ENCODE measurements around the gene OARD1.
"Not testable (repeated sequence)": the region's sequence is repeated elsewhere in the genome, so short reads cannot be mapped to it uniquely, and the experiment has no call there.

The OARD1 gene, protein sequence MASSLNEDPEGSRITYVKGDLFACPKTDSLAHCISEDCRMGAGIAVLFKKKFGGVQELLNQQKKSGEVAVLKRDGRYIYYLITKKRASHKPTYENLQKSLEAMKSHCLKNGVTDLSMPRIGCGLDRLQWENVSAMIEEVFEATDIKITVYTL

DNA sequence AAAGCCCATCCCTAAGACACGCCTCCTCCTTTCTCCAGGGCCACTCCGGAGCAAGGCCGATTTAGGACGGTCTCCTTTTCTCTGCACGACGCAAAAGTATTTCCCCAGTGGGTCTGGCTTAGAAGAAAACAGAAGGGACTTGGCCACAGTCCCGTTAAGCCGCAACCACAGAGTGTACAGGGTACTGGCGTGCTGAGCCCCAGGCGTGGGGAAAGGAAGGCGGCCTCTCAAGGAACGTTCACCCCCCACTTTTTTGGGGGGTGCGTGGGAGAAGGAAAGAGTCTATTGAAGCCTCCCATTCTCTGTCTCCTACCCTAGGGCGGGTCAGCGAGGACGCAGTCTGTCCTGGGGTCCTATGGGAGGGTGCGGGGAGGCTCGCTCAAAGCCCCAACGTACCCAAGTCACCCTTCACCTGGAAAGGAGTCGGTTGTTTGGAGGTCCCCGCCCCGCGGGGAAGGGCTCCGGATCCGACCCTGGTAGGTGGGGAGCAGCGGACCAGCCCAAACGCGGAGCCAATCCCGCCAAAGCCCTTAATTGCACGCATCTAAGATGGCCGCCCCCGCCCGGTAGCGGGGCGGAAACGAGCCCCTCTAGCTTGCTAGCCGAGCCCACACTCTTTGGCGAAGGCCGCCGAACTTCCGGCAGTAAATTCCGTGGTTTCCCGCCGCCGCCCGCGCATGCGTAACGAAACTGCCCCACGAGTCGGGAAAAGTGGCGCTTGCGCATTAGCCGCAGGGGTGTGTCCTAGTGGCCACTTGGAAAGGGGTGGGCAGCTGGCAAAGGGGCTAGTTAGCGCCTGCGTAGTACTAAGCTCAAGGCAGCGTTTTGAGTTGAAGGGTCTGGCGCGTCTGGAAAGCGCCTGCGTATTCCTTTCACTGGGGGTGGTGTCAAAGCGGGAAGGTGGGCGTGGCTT, at the start of gene OARD1:
OARD1 (minus strand) TSS at position 434 of the 913 bp plus-strand sequence. CDS start 722 bp downstream, outside the sequence.
- peak; percentile 100 for DNase-seq

DNA sequence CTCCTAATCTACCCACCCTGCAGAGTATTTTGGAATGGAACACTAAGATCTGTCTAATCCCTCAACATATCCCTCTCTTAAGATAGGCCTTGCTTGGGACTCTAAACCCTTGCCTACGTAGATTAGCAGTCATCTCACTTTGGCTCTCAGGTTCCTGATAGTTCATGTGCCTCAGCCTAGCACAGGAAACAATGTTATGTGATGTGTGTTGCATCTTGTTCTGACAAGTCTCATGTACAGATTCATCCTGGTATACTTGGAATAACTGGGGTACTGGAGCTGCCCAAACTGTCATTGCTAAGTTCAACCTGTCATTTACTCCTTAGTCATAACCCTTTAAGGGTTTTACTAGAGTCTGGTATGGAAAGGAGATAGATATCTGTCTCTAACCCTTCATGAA, 47.9 kb upstream of the OARD1 start:
- DNase-seq = no peak

DNA sequence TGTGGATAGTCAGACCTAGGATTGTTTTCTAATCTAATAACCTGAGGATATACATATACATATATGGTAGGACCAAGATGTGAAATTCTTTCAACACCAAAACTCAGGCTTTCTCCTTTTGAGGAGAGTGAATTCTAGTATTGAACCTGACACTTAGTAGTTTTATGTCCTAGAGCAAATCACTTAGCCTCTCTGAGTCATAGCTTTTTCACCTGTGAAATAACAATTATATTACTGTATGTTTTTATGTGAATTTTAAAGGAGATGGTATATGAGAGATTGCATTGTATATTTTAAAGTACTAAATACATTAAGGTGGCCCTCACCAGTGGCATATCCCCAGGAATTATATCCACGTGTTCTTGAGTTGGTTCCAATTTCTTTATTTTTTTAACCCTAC, 47.4 kb upstream of the OARD1 start:
- no peak for DNase-seq

DNA sequence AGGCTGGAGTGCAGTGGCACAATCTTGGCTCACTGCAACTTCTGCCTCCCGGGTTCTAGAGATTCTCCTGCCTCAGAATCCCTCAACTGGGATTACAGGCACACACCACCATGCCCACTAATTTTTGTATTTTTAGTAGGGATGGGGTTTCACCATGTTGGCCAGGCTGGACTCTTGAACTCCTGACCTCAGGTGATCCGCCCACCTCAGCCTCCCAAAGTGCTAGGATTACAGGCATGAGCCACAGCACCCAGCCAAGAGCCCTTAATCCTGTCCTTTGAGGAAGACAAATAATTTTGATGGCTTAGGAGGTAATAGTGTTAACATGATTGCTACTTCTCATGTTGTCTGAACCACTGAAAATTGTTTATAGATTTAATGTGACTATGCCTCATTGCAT, 42.9 kb upstream of the OARD1 start:
- DNase-seq = not testable (repeated sequence)

DNA sequence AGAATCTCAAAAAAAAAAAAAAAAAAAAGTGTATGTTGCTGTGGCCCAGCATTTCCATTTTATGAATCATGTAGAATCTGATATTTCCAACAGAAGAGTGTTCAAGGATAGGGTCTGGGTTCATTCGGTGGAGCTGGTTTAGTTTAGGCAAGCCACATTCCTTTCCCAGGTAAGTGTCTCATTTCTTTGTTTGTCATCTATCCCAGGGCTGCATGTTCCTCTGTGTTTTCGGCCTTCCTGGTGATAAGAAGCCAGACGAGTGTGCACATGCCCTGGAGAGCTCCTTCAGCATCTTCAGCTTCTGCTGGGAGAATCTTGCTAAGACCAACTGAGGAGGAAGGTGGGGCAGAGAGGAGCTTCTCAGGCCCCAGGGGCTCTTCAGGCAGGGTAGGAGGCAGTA, 38.9 kb upstream of the OARD1 start:
- no peak for DNase-seq

DNA sequence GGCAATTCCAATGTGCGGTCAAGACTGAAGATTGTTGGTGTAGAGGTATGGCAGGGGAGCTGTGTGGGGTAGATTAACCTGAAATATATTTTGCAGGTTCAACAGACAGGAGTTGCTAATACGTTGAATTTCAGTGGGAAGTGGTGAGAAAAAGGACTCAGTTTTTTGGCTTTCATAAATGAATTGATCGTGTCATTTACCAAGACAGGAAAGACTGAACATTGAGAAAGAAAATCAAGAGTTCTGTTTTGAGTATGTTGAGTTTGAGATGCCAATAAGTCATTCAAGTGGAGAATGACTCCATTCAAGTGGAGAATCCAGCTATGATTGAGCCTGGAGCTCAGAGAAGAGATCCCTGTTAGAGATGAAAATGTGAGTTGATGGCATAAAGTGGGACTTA, 31.7 kb upstream of the OARD1 start:
- no peak for DNase-seq

DNA sequence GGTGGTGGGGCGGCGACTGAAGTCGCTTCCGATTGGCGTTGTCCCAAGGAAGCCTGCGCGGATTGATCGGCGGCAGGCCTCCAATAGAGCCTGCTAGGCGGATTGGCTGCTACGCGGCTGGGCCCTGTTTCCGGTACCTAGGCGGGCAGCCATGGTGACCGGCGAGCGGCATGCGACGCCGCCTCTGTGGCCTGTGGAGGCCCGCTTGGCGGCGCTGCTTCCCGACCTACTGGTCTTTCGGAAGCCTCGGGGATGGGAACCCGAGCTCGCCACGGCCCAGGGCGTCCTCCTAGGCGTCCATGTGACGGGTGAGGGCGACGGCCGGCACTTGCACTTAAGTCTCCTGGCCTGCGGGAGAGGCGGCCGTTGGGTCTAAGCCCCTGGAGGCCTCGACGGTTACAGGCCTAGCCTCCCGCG, 28.7 kb upstream of the OARD1 start:
- DNase-seq = no peak

DNA sequence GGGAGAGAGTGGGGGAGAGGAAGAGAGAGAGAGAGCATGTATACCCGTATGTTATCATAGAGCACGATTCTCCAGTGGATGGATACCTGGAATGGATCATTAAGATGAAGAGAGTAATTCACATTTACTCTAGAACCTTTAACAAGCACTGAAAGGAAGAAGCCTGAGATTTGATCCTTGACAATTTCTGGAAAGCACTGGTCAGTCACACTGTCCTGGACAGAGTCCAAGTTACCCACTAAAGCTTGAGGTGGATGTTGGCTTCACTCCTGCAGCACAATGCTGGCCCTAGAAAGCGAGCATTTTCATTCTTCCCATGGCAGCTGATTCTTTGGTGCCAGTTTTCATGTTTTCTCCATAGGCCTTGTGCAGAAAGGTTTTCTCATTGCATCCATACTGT, 26.2 kb upstream of the OARD1 start:
- DNase-seq = no peak

DNA sequence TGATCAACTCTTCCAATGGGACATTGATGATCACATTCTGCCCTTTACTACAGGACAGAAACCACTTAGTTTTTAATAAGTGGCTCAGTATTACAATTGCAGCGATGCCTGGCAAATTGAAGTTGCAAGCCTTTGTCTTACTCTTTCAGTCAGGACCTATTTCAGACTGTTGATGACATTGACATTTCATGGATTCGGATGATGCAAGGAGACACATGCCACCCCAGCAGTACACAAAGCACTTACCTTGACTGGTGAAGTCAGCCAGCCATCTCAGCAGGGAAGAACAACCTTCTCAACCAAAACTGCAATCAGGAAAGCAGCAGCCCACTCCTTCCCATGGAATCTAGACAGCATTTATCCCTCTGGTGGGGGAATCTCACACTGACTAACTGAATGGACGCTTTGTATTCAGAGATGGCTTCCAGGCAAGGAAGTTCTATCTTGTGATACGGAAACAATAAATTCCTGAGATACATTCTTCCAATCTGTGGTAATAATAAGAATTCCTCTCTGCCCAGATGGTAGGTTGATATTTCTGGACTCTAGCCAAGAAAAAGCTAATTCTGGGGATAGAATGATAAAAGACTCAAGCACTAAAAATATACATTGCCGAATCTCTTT, 25.4 kb upstream of the OARD1 start:
- no peak for DNase-seq

DNA sequence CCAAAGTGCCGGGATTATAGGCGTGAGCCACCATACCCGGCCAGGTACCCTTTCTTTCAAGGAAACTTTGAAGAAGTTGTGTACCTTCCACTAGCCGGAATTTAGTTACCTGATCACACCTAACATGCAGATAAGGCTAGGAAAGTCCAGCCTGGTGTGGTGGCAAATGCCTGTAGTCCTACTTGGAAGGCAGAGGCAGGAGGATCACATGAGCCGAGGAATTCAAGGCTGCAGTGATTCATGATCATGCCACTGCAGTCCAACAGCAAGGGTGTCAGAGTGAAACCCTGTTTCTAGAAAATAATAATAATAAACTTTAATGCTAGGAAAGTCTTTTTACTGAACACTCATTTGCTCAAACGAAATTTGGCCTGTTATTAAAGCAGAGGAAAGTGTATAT, 21.6 kb upstream of the OARD1 start:
- DNase-seq = no peak

DNA sequence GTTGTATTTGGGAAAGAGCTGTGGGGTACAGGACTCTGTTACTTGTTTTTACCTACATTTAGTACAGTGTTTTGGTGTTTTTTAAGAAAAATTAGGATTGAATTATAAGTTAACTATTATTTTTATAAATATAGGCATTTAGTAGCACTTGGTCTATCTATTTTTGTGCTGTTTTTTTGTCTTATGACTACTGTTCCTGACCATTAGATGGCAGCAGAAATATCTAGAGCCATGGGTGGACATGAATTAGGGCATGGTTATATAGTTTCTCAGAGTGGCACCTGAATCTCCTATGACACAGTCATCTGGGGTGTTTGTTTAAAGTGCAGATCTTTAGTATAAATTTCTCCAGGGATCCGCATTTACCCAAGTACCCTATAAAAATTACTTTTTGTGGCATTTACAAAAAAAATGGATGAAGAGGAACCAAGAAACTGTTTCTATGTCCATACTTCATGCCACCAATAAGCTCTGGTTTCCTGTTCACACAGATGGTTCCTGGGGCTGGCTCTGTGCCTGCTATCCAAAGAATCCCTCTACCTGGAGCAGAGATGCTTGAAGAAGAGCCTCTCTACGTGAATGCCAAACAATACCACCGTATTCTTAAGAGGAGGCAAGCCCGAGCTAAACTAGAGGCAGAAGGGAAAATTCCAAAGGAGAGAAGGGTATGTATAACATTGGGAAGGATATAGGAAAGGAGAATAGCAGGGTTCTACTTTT, 20.4 kb upstream of the OARD1 start:
- DNase-seq = no peak

DNA sequence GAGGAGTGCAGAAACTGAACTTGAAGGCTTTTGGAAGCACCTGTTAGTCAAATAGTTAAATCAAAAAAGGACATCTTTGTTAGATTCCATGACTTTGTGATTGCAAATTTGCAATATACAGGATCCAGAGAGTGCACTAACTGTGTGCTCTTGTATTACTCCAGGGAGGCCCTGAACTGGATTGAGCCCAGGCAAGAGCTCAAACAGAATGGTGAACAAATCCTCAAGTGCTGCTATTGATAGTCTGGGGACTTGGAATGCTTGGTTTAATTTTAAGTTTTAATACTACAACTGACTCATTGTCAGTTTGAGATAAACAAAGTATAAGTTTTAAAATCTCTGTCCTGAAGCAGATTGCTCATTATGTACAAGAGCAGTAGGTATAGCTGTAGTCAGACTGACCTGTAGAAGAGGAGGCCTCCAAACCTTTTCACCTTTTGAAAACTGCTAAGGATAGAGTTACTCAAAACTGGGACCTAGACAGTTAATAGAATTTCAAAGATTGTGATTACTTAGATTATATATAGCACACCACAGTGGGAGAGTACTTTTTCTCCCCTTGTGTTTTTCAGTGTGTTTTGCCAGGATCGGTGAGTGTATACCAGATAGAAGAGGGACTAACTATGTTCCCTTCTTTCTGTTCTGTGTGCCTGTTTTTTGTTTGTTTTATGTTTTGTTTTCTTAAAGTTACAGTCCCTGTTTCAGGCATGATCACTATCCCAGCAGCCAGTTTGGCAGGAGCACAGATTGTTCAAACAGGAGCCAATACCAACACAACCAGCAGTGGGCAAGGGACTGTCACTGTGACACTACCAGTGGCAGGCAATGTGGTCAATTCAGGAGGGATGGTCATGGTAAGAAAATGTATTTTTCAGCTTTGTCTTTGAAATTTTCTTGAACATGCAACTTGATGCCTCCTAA, 18.9 kb upstream of the OARD1 start:
- no peak for DNase-seq

DNA sequence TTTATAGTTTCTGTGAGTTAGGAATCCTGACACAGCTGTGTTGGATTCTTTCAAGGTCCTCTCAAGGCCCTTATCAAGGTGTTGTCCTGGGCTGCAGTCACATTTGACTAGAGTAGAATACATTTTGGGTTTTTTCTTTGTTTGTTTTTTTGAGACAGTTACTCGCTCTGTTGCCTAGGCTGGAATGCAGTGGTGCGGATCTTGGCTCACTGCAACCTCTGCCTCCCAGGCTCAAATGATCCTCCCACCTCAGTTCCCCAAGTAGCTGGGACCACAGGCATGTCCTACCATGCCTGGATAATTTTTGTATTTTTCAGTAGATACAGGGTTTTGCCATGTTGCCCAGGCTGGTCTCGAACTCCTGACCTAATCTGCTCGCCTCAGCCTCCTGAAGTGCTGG, 16.3 kb upstream of the OARD1 start:
- DNase-seq = no peak

DNA sequence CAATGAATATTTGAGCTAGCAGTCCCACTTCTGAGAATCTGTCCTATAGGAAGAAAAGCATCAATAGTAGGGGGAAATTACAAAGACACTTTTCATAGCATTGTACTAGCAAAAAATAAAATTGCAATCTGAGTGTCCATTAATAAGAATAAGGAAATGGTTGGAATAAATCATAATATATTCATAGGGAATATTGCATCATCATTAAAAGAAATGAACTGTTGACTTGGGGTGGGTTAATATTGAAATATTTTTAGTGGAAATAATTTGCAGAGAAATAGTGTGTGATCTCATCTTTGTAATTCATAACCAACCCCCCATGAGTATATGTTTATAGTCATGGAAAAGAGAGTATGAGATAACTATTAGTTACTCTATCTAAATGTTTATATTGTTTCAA, 13.0 kb upstream of the OARD1 start:
- DNase-seq = no peak

DNA sequence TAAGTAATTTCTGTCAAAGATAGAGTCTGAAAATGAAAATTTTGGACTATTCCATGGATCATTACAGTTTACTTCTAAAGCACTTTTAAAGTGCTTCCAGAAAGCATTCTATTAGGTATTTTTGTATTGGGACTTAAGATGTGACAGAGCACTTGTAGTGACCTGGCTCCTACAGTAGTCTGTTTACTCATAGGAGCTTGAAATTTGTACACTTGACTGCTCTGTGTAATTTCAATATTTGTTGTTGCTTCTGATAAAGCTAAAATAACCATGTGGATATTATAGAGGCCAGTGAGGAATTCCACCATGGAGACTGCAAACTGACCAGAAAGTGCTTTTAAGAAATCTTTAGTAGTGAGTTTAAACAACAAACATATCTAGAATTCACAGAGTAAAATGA, 10.9 kb upstream of the OARD1 start:
- DNase-seq = no peak

DNA sequence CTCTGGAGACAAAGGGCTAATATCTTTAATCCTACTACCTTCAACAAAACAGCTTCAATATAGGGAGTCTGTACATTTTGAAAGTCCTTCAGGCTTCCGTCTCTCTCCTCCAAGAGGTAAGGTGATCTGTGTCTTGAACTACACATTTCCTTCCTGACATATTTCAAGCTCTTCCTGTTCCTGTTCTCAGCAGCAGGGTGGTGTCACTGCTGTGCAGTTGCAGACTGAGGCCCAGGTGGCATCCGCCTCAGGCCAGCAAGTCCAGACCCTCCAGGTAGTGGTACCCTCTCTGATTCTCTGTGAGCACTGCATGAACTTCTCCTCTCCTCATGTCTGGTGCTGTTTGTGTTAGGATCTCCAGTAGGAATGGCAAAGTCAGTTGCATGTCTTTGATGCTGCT, 8.5 kb upstream of the OARD1 start:
- DNase-seq = peak; percentile 4

DNA sequence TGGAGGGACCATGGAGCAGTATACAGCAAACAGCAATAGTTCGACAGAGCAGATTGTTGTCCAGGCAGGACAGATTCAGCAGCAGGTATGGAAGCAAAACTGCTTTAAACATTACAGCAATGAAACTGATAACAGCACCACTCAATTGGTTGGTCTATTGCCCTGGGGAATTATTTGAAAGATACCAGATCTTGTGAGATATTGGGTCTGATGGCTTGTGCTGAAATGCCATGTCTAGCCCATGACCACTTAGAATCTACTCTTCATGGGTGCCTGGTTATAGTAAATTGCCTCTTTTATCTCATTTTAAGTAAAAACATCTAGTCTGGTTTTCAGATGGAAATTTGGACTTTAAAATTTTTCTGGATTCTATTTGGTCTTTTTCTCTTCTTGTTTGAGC, 6.9 kb upstream of the OARD1 start:
- no peak for DNase-seq

DNA sequence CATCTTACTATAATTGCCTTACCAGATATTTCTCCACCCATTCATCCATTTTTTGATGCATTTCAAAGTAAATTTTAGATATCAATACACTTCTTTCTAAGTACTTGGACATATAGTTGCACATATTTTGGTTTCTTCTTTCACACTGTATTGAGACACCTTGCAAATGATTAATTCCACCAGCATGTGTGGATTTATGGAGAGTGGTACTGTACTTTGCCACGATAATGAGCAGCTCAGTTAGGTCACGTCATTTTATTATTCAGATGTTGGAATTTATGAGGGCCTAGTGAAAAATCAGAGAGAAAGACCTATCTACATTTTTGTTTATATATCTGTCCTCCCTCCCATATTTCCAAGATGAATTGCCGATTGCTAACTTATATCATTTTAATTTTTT, 5.9 kb upstream of the OARD1 start:
- no peak for DNase-seq

DNA sequence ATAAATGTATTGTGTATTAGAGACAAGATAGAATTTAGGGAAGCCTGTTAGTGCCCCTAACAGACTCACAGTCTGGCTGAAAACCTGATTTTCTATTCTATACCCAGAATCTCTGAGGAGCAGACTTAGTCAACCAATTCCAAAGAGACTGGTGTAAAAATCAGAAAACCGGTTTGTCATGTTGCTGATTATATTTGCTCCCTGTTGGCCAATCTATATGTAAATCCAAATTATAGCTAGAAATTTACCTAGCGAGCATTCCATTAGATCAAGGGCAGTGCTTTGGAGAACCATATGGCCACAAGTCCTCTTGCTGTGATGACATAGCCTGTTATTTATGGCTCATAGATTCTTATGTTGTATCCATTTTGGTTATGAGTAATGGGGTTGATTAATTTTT, 5.4 kb upstream of the OARD1 start:
- DNase-seq = no peak

DNA sequence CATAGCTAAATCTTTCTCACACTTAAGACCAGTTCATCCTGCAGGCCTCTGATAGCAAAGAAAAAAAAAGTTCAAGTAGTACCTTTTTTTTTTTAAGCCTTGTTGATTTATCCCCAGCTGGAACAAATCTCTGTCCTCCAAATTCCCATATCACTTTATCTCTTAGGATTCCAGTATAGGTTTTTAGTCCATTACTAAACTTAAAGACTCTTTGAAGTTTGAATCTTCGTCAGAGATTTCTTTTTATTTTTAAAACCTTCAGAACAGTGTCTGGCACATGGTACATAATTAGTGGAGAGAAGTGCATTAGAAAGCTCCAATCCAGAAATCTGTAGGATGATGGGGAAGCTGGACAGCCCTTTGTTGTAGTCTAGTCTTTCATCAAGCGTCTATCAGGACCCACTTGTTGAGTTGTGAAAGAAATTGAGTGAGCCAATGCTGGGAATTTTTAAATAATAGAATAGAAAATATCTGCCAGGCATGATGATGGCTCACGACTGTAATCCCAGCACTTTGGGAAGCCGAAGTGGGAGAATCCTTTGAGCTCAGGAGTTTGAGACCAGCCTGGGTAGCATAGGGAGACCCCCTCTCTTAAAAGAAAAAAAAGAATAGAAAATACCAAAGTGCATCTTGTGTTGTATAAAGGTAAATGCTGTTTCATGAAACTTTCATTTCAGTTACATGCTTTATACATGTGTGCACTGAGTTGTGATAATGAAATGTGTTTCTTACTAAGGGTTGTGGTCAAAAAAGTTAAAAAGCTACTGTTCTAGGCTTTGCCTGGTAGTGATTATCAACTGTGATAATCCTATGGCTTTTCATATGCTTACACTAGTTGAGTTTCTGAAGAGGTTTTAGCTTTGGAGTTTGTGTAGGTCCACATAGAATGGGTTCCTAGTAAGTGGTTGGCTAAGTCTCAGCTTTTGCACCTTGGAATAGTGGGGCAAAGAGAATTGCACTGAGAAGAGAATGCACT, 3.8 kb upstream of the OARD1 start:
- DNase-seq = no peak

All from stimulated activated CD4-positive, alpha-beta T cell treated with anti-CD3 and anti-CD28 coated beads, Interleukin-1b, Interleukin-23, amount 100 ng/mL, for 48 hours (primary cell).